ENCODE measurements around the gene PCGF6.
"Not testable (repeated sequence)": the region's sequence is repeated elsewhere in the genome, so short reads cannot be mapped to it uniquely, and the experiment has no call there.

Gene PCGF6

GRCh38 chr10:103382769-103383168, 31.8 kb upstream of the PCGF6 start:
- no peak for DNase-seq (ENCODE audit: low spot score)
- in situ Hi-C loops (cut with MboI; ENCODE audit: low pct_unique_long_range_greater_than_20kb, low sequenced_read_pairs, unreplicated experiment), result no loop called here
- TF ChIP-seq, protein P1, sequence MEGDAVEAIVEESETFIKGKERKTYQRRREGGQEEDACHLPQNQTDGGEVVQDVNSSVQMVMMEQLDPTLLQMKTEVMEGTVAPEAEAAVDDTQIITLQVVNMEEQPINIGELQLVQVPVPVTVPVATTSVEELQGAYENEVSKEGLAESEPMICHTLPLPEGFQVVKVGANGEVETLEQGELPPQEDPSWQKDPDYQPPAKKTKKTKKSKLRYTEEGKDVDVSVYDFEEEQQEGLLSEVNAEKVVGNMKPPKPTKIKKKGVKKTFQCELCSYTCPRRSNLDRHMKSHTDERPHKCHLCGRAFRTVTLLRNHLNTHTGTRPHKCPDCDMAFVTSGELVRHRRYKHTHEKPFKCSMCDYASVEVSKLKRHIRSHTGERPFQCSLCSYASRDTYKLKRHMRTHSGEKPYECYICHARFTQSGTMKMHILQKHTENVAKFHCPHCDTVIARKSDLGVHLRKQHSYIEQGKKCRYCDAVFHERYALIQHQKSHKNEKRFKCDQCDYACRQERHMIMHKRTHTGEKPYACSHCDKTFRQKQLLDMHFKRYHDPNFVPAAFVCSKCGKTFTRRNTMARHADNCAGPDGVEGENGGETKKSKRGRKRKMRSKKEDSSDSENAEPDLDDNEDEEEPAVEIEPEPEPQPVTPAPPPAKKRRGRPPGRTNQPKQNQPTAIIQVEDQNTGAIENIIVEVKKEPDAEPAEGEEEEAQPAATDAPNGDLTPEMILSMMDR (IDR thresholded peaks at IDR 0.05; ENCODE audit: extremely low read depth, insufficient read depth, missing control alignments), result no peak

GRCh38 chr10:103374263-103374662, 23.3 kb upstream of the PCGF6 start:
- TF ChIP-seq, protein P1 (IDR thresholded peaks at IDR 0.05; ENCODE audit: extremely low read depth, insufficient read depth, missing control alignments), result no peak
- no peak for DNase-seq (ENCODE audit: low spot score)
- in situ Hi-C loops (cut with MboI; ENCODE audit: low pct_unique_long_range_greater_than_20kb, low sequenced_read_pairs, unreplicated experiment), result no loop called here

DNA sequence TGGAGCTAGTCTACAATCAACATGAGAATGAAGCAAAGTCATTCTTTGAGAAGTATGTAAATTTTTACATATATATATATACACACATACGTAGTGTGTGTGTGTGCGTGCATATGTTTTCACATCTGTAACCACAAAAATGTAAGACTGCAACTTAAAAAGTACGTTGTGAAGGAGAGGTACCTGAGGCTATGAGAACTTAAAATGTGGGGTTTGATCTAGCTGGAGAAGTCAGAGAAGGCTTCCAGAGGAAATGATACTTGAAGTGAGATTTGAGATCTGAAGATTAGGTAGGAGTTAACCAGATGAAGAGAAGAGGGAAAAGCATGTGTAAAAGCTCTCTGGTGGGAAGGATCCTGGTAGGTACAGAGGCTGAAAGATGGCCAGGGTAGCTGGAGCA, 22.6 kb upstream of the PCGF6 start:
- in situ Hi-C loops (cut with MboI; ENCODE audit: low pct_unique_long_range_greater_than_20kb, low sequenced_read_pairs, unreplicated experiment), result no loop called here
- TF ChIP-seq, protein P1 (IDR thresholded peaks at IDR 0.05; ENCODE audit: extremely low read depth, insufficient read depth, missing control alignments), result no peak
- peak; percentile 37 for DNase-seq (ENCODE audit: low spot score)

- in situ Hi-C loops (cut with MboI; ENCODE audit: low pct_unique_long_range_greater_than_20kb, low sequenced_read_pairs, unreplicated experiment), result no loop called here
- TF ChIP-seq, protein P1 (IDR thresholded peaks at IDR 0.05; ENCODE audit: extremely low read depth, insufficient read depth, missing control alignments), result no peak
- peak; percentile 93 for DNase-seq (ENCODE audit: low spot score)
Measured at GRCh38 chr10:103367782-103368518, 17.0 kb upstream of the PCGF6 start, which contains the start of gene TAF5. TAF5 (plus strand) TSS chr10:103367976; CDS start chr10:103367990, 14 bp downstream.

GRCh38 chr10:103367379-103367781, 16.4 kb upstream of the PCGF6 start:
- DNase-seq (ENCODE audit: low spot score), result peak; percentile 30
- TF ChIP-seq, protein P1 (IDR thresholded peaks at IDR 0.05; ENCODE audit: extremely low read depth, insufficient read depth, missing control alignments), result no peak
- in situ Hi-C loops (cut with MboI; ENCODE audit: low pct_unique_long_range_greater_than_20kb, low sequenced_read_pairs, unreplicated experiment), result no loop called here

- in situ Hi-C loops (cut with MboI; ENCODE audit: low pct_unique_long_range_greater_than_20kb, low sequenced_read_pairs, unreplicated experiment); DNase-seq (ENCODE audit: low spot score): not testable (repeated sequence)
Measured at GRCh38 chr10:103360791-103361190, 9.9 kb upstream of the PCGF6 start.

DNA sequence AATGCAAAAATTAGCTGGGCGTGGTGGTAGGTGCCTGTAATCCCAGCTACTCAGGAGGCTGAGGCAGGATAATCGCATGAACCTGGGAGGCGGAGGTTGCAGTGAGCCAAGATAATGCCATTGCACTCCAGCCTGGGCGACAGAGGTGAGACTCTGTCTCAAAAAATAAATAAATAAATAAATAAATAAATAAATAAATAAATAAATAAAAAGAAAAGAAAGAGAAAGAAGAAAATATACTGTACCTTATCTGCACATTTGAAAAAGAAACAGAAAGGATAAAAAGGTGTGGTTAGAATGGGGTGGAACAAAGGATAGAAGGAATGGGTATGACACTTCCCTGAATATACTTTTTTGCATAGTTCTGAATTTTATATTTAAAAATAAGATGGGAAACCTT, 8.6 kb upstream of the PCGF6 start:
- in situ Hi-C loops (cut with MboI; ENCODE audit: low pct_unique_long_range_greater_than_20kb, low sequenced_read_pairs, unreplicated experiment), result not testable (repeated sequence)

More for the DNA sequence above, 8.6 kb upstream of the PCGF6 start:
- not testable (repeated sequence) for DNase-seq (ENCODE audit: low spot score)

All from GM13977 (cell line).